Measurements from ENCODE around the gene OSBPL5.

- no peak for TF ChIP-seq TARDBP (IDR thresholded peaks at IDR 0.05)
- TF ChIP-seq ELF4 (IDR thresholded peaks at IDR 0.05): no peak
- TF ChIP-seq FOXK2 (IDR thresholded peaks at IDR 0.05): no peak
- TF ChIP-seq SP1 (IDR thresholded peaks at IDR 0.05): no peak
- TF ChIP-seq FOXA1 (IDR thresholded peaks at IDR 0.05): no peak
- no peak for TF ChIP-seq ZNF384 (IDR thresholded peaks at IDR 0.05)
- no peak for TF ChIP-seq BHLHE40 (IDR thresholded peaks at IDR 0.05; ENCODE audit: borderline replicate concordance)
- TF ChIP-seq CTBP1 (IDR thresholded peaks at IDR 0.05; ENCODE audit: borderline replicate concordance): no peak
- no peak for TF ChIP-seq PKNOX1 (IDR thresholded peaks at IDR 0.05)
Observed at GRCh38 chr11:3122775-3123201, 42.3 kb downstream of the OSBPL5 start.
